ENCODE data around the gene RAB5A.

DNA sequence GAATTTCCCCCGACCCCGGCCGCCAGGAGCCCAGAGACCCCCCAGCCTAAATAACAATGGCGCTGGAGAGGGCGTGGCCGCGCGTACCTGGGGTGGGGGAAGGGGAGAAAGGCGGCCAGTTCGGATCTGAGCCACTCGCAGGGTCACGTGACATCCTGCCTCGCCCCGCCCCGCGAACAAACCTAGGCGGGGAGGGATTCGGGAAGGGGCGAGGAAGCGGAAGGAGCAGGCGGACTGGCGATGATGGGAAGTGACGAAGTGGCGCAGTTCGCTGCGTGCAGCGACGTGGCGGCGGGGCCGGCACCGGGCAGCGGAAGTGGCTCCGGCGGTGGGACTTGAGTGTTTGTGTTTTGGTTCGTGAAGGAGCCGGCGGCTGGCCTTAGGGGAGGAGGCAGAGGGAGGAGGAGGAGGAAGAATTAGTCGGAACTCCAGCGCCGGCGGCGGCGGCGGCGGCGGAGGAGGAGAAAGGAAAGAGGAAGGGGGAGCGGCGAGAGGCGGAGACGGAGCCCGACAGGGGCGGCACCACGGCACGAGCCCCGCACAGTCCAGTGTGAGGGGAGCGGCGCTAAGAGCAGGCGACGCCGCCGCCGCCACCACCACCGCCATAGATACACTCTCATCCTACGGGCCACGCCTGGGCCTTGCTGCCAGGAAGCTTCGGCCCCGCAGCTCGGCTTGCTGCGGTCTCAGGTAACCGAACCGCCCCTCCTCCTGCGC lies at the start of gene RAB5A:
- TF ChIP-seq CTCF (IDR thresholded peaks at IDR 0.05; ENCODE audit: extremely low read depth in 1 of 2, insufficient read depth in 1 of 2, low read depth in 1 of 2, low read length in 2 of 2), result no peak
- TF ChIP-seq POLR2A (IDR thresholded peaks at IDR 0.05; ENCODE audit: low read depth, low read length), result peak; percentile 80

Measured in endothelial cell of umbilical vein (primary cell).